HepG2 (cell line): Measurements from ENCODE around the gene TP53. TPM values are rescaled to one million over a fixed set of nuclear protein-coding genes. Genes with fewer than 3 reads are reported as not detected.
A peak's percentile ranks its signal among the peaks of the same experiment; 100 is the strongest.

ENCODE experiments used
- ATF6 ChIP-seq: sonication (generic); formaldehyde crosslinking; conservative IDR thresholded peaks from 2 replicates; pipeline ENCODE4 v1.4.0; 2020; ENCODE audit warnings: missing genetic modification reagents
- ATRX ChIP-seq: sonication (generic); formaldehyde crosslinking; IDR thresholded peaks from 2 replicates; pipeline ENCODE4 v1.4.0; 2020; ENCODE audit warnings: missing genetic modification reagents, borderline replicate concordance
- CERS6 ChIP-seq: sonication (generic); formaldehyde crosslinking; IDR thresholded peaks from 2 replicates; pipeline ENCODE4 v1.5.0; 2020; ENCODE audit warnings: missing genetic modification reagents
- IRF9 ChIP-seq: sonication (generic); formaldehyde crosslinking; IDR thresholded peaks from 2 replicates; pipeline ENCODE4 v1.8.0; 2022; ENCODE audit warnings: missing genetic modification reagents, mild to moderate bottlenecking, borderline replicate concordance
- ISX ChIP-seq: sonication (generic); formaldehyde crosslinking; conservative IDR thresholded peaks from 2 replicates; pipeline ENCODE4 v1.5.0; 2020; ENCODE audit warnings: missing genetic modification reagents
- MIER3 ChIP-seq: IDR thresholded peaks from 2 replicates; pipeline ENCODE4 v1.6.1; 2016; ENCODE audit warnings: missing compliant biosample characterization, borderline replicate concordance
- NFE2 ChIP-seq: sonication (generic); formaldehyde crosslinking; IDR thresholded peaks from 2 replicates; pipeline ENCODE4 v1.4.0; 2020; ENCODE audit warnings: missing genetic modification reagents
- PLRG1 ChIP-seq: fragments of 450-650 bp; conservative IDR thresholded peaks from 2 replicates; pipeline ENCODE4 v1.6.1; 2016
- POLR2G ChIP-seq: fragments of 200-400 bp; formaldehyde crosslinking; IDR thresholded peaks from 2 replicates; pipeline ENCODE4 v1.6.1; 2018; ENCODE audit warnings: mild to moderate bottlenecking, low read depth, low read length, moderate library complexity
- PPARG ChIP-seq: conservative IDR thresholded peaks from 2 replicates; pipeline ENCODE4 v1.6.1; 2016; ENCODE audit warnings: missing biosample characterization, missing genetic modification reagents
- RFXANK ChIP-seq: IDR thresholded peaks from 2 replicates; pipeline ENCODE4 v1.6.1; 2016
- SSRP1 ChIP-seq: IDR thresholded peaks from 2 replicates; pipeline ENCODE4 v1.6.1; 2016; ENCODE audit warnings: control low read depth
- ZBTB38 ChIP-seq: sonication (generic); formaldehyde crosslinking; IDR thresholded peaks from 2 replicates; pipeline ENCODE4 v1.5.1; 2020; ENCODE audit warnings: mild to moderate bottlenecking, missing genetic modification reagents
- ZFYVE20 ChIP-seq: sonication (generic); formaldehyde crosslinking; IDR thresholded peaks from 2 replicates; pipeline ENCODE4 v1.8.0; 2023; ENCODE audit warnings: low read depth, mild to moderate bottlenecking, moderate library complexity, missing genetic modification reagents, borderline replicate concordance
- ZNF160 ChIP-seq: sonication (generic); formaldehyde crosslinking; IDR thresholded peaks from 2 replicates; pipeline ENCODE4 v1.8.0; 2022; ENCODE audit warnings: mild to moderate bottlenecking, inconsistent platforms, missing genetic modification reagents
- ZNF468 ChIP-seq: sonication (generic); formaldehyde crosslinking; IDR thresholded peaks from 2 replicates; pipeline ENCODE4 v1.8.0; 2022; ENCODE audit warnings: mild to moderate bottlenecking, moderate library complexity, missing genetic modification reagents
- ZNF678 ChIP-seq: sonication (generic); formaldehyde crosslinking; IDR thresholded peaks from 2 replicates; pipeline ENCODE4 v1.4.0; 2020; ENCODE audit warnings: mild to moderate bottlenecking, missing genetic modification reagents
- polyA plus RNA-seq, 8 experiments: library from polyadenylated mRNA; depleted of rRNA in 3 of 8; stranded (reverse) in 7 of 8; unstranded in 1 of 8; fragments of >200 nt; fragmentation: Illumina TruSeq in 4 of 8; extraction: Trizol in 4 of 8; gene quantifications; 2 replicates each; pipeline versions ENCODE4 v1.2.1 to v1.2.3, GENCODE V29; 2011 to 2016; ENCODE audit warnings: low read depth in 4 of 8, missing spikeins in 1 of 8, mixed read lengths in 1 of 8; ENCODE audit not compliant: insufficient read depth in 1 of 8
- total RNA-seq, 5 experiments: library from RNA; depleted of rRNA; stranded (reverse); fragments of >200 nt; fragmentation: Illumina TruSeq; extraction: Trizol; gene quantifications; 2 replicates each; pipeline ENCODE4 v1.2.3, GENCODE V29; 2016; ENCODE audit warnings: low read depth in 1 of 5
- TF ChIP-seq, protein P1 (sequence below): fragments of 450-650 bp; IDR thresholded peaks from 2 replicates; pipeline ENCODE4 v1.6.1; 2016
- TF ChIP-seq, protein P2 (sequence below): sonication (generic); formaldehyde crosslinking; IDR thresholded peaks from 2 replicates; pipeline ENCODE4 v1.4.0; 2020; ENCODE audit warnings: missing genetic modification reagents

TP53 gene
- total and polyA plus RNA-seq, 2 of the 13 experiments (the other 11 are each of a cell fraction or from before 2014, with no cell fraction given): 17.1 to 29.9 TPM

- TF ChIP-seq RFXANK: 0 out of 2 replicates have a peak, but pooled peaks have one; percentile 24
- TF ChIP-seq ZFYVE20: no peak
- TF ChIP-seq PPARG: peak; percentile 50; the same call in 1 of the 2 replicates
- no peak for TF ChIP-seq SSRP1 (CRISPR knock-in tag)
- no peak; the same call in 1 of the 2 replicates for TF ChIP-seq MIER3 (CRISPR knock-in tag)
- TF ChIP-seq ISX (CRISPR knock-in tag): no peak
- no peak for TF ChIP-seq PLRG1
- TF ChIP-seq ATF6 (CRISPR knock-in tag): no peak
- TF ChIP-seq ATRX (CRISPR knock-in tag): no peak
- no peak for TF ChIP-seq ZBTB38 (CRISPR knock-in tag)
- TF ChIP-seq, protein P1, sequence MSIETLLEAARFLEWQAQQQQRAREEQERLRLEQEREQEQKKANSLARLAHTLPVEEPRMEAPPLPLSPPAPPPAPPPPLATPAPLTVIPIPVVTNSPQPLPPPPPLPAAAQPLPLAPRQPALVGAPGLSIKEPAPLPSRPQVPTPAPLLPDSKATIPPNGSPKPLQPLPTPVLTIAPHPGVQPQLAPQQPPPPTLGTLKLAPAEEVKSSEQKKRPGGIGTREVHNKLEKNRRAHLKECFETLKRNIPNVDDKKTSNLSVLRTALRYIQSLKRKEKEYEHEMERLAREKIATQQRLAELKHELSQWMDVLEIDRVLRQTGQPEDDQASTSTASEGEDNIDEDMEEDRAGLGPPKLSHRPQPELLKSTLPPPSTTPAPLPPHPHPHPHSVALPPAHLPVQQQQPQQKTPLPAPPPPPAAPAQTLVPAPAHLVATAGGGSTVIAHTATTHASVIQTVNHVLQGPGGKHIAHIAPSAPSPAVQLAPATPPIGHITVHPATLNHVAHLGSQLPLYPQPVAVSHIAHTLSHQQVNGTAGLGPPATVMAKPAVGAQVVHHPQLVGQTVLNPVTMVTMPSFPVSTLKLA: no peak
- no peak for TF ChIP-seq ZNF160 (CRISPR knock-in tag)
- TF ChIP-seq ZNF468 (CRISPR knock-in tag): no peak
- no peak for TF ChIP-seq NFE2
- TF ChIP-seq IRF9 (CRISPR knock-in tag): no peak
- no peak for TF ChIP-seq CERS6
- peak; percentile 87 for TF ChIP-seq POLR2G
- no peak for TF ChIP-seq ZNF678 (CRISPR knock-in tag)
- TF ChIP-seq, protein P2, sequence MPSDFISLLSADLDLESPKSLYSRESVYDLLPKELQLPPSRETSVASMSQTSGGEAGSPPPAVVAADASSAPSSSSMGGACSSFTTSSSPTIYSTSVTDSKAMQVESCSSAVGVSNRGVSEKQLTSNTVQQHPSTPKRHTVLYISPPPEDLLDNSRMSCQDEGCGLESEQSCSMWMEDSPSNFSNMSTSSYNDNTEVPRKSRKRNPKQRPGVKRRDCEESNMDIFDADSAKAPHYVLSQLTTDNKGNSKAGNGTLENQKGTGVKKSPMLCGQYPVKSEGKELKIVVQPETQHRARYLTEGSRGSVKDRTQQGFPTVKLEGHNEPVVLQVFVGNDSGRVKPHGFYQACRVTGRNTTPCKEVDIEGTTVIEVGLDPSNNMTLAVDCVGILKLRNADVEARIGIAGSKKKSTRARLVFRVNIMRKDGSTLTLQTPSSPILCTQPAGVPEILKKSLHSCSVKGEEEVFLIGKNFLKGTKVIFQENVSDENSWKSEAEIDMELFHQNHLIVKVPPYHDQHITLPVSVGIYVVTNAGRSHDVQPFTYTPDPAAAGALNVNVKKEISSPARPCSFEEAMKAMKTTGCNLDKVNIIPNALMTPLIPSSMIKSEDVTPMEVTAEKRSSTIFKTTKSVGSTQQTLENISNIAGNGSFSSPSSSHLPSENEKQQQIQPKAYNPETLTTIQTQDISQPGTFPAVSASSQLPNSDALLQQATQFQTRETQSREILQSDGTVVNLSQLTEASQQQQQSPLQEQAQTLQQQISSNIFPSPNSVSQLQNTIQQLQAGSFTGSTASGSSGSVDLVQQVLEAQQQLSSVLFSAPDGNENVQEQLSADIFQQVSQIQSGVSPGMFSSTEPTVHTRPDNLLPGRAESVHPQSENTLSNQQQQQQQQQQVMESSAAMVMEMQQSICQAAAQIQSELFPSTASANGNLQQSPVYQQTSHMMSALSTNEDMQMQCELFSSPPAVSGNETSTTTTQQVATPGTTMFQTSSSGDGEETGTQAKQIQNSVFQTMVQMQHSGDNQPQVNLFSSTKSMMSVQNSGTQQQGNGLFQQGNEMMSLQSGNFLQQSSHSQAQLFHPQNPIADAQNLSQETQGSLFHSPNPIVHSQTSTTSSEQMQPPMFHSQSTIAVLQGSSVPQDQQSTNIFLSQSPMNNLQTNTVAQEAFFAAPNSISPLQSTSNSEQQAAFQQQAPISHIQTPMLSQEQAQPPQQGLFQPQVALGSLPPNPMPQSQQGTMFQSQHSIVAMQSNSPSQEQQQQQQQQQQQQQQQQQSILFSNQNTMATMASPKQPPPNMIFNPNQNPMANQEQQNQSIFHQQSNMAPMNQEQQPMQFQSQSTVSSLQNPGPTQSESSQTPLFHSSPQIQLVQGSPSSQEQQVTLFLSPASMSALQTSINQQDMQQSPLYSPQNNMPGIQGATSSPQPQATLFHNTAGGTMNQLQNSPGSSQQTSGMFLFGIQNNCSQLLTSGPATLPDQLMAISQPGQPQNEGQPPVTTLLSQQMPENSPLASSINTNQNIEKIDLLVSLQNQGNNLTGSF (CRISPR knock-in tag): no peak
These were observed 868 bp upstream of the TP53 start, which contains the start of gene WRAP53 (continued) for GRCh38 chr17:7687908-7688807.
